HCT116 (cell line): ENCODE results near the gene GIT2. TPM values are rescaled to one million over a fixed set of nuclear protein-coding genes. Genes with fewer than 3 reads are reported as not detected.
A peak's percentile ranks its signal among the peaks of the same experiment; 100 is the strongest.

Experiments used
- ATAC-seq: fragments of 200-7000 bp; cut with Tn5 transposase; 2 replicates; pipeline ENCODE4 v1.9.1; 2020; ENCODE audit warnings: mild to moderate bottlenecking, moderate library complexity
- BruUV-seq: library from RNA; stranded (reverse); fragments of 400-500 nt; replicated peaks from 2 replicates; lab custom pipeline; 2021; lab: Mats Ljungman, UMichigan
- CTCF ChIA-PET: fragments of 300-600 bp; sonication (Branson Sonifier 250); formaldehyde crosslinking; loops from one replicate; lab custom pipeline; 2021; ENCODE audit warnings: antibody characterized with exemption; lab: Charles Lee
- POLR2A ChIA-PET: fragments of 300-600, 350-600 bp; sonication (Branson Sonifier 250); formaldehyde crosslinking; loops from one replicate; lab custom pipeline; 2021; ENCODE audit warnings: antibody characterized with exemption; lab: Charles Lee
- RAD21 ChIA-PET, 2 experiments: fragments of 300-600 bp; sonication (Branson Sonifier 250); formaldehyde crosslinking; loops; one replicate each; lab custom pipeline; 2023; ENCODE audit warnings: low total read pairs in 2 of 2; ENCODE audit not compliant: uncharacterized antibody in 2 of 2, unreplicated experiment in 2 of 2, low non-redundant PET in 1 of 2; lab: Charles Lee
- DNase-seq: peaks from one replicate; pipeline ENCODE4 v3.0.0-alpha.2; 2010; ENCODE audit warnings: low read depth, low spot score
- H2AFZ ChIP-seq: fragments of 200-600 bp; shearing (Covaris generic), sonication (generic); 2 replicates; pipeline ENCODE4 v1.6.1; 2017; ENCODE audit warnings: low read depth, mixed run types, mixed read lengths, antibody characterized with exemption, low read length; ENCODE audit not compliant: poor library complexity, severe bottlenecking
- H3K27ac ChIP-seq: 2 replicates; pipeline ENCODE4 v1.5.1; 2012; ENCODE audit warnings: low read depth, low read length
- H3K27me3 ChIP-seq: fragments of 200-600 bp; sonication (generic); 2 replicates; pipeline ENCODE4 v1.6.1; 2016; ENCODE audit warnings: mixed run types, low read length, mixed read lengths; ENCODE audit not compliant: insufficient read depth
- H3K36me3 ChIP-seq, 2 experiments: fragments of 200-500 bp in 1 of 2; fragments of 200-600 bp in 1 of 2; sonication (Bioruptor generic) in 1 of 2; sonication (generic) in 1 of 2; 2 replicates each; pipeline versions ENCODE4 v1.5.1 to v1.6.1; 2014 to 2016; ENCODE audit warnings: low read length in 2 of 2, inconsistent platforms in 1 of 2, mixed read lengths in 1 of 2, mixed run types in 1 of 2; ENCODE audit not compliant: insufficient read depth in 2 of 2, control insufficient read depth in 1 of 2
- H3K4me1 ChIP-seq, 2 experiments: fragments of 200-600 bp in 1 of 2; sonication (generic) in 1 of 2; 2 replicates each; pipeline versions ENCODE4 v1.5.1 to v1.6.1; 2012 to 2017; ENCODE audit warnings: low read length in 2 of 2, inconsistent platforms in 1 of 2, mild to moderate bottlenecking in 1 of 2, mixed read lengths in 1 of 2, mixed run types in 1 of 2, moderate library complexity in 1 of 2; ENCODE audit not compliant: insufficient read depth in 2 of 2, control insufficient read depth in 1 of 2
- H3K4me2 ChIP-seq: fragments of 200-600 bp; sonication (generic); 2 replicates; pipeline ENCODE4 v1.6.1; 2017; ENCODE audit warnings: mixed run types, low read length, mixed read lengths
- H3K4me3 ChIP-seq, 2 experiments: fragments of 200-600 bp in 1 of 2; sonication (generic) in 1 of 2; replicated peaks in 1 of 2; 2 replicates each; pipeline ENCODE4 v1.5.1; 2011 to 2016; ENCODE audit warnings: low read length in 2 of 2, control low read depth in 1 of 2, low read depth in 1 of 2, mild to moderate bottlenecking in 1 of 2, mixed read lengths in 1 of 2, mixed run types in 1 of 2
- H3K79me2 ChIP-seq: fragments of 200-600 bp; sonication (generic); 2 replicates; pipeline ENCODE4 v1.6.1; 2017; ENCODE audit warnings: mild to moderate bottlenecking, mixed run types, low read length, moderate library complexity, mixed read lengths; ENCODE audit not compliant: insufficient read depth
- H3K9ac ChIP-seq: fragments of 200-600 bp; sonication (generic); 2 replicates; pipeline ENCODE4 v1.6.1; 2016; ENCODE audit warnings: low read length, mixed read lengths
- H3K9me2 ChIP-seq: fragments of 200-600 bp; sonication (generic), shearing (Covaris generic); 2 replicates; pipeline ENCODE4 v1.6.1; 2017; ENCODE audit warnings: mixed run types, mild to moderate bottlenecking, moderate library complexity; ENCODE audit not compliant: insufficient read depth
- H3K9me3 ChIP-seq, 2 experiments: fragments of 200-500 bp in 1 of 2; fragments of 200-600 bp in 1 of 2; sonication (Bioruptor generic) in 1 of 2; sonication (generic) in 1 of 2; 2 replicates each; pipeline ENCODE4 v1.6.1; 2014 to 2017; ENCODE audit warnings: low read length in 2 of 2, mixed read lengths in 2 of 2, inconsistent platforms in 1 of 2, low read depth in 1 of 2, mild to moderate bottlenecking in 1 of 2, mixed run types in 1 of 2, moderate library complexity in 1 of 2; ENCODE audit not compliant: control insufficient read depth in 1 of 2, insufficient read depth in 1 of 2
- H4K20me1 ChIP-seq: fragments of 200-600 bp; sonication (generic), shearing (Covaris generic); 2 replicates; pipeline ENCODE4 v1.6.1; 2017; ENCODE audit warnings: mixed run types, mild to moderate bottlenecking, moderate library complexity; ENCODE audit not compliant: insufficient read depth
- CEBPB ChIP-seq: IDR thresholded peaks from 2 replicates; pipeline ENCODE4 v1.6.1; 2012; ENCODE audit warnings: low read depth
- EGR1 ChIP-seq: IDR thresholded peaks from 2 replicates; pipeline ENCODE4 v1.6.1; 2012; ENCODE audit warnings: low read depth
- POLR2A ChIP-seq: IDR thresholded peaks from 2 replicates; pipeline ENCODE4 v1.7.0; 2011; ENCODE audit warnings: borderline replicate concordance; ENCODE audit not compliant: insufficient read depth, insufficient read length; ENCODE audit errors: extremely low read depth
- RAD21 ChIP-seq: IDR thresholded peaks from 2 replicates; pipeline ENCODE4 v1.6.1; 2012; ENCODE audit warnings: low read depth, mild to moderate bottlenecking
- SP1 ChIP-seq: IDR thresholded peaks from 2 replicates; pipeline ENCODE4 v1.6.1; 2012; ENCODE audit warnings: low read depth
- TCF7L2 ChIP-seq: IDR thresholded peaks from 2 replicates; pipeline ENCODE4 v1.7.0; 2011; ENCODE audit warnings: borderline replicate concordance, inconsistent platforms; ENCODE audit not compliant: insufficient read depth, insufficient read length; ENCODE audit errors: extremely low read depth
- intact Hi-C: fragments of 100-400 bp; cut with micrococcal nuclease; formaldehyde crosslinking; loops from 2 replicates; pipeline ENCODE4 v1.10.0; 2022
- total RNA-seq: library from RNA; stranded (reverse); gene quantifications from one replicate; pipeline ENCODE4 v1.2.1, GENCODE V29; 2021; ENCODE audit not compliant: unreplicated experiment
- TF ChIP-seq, protein P1 (sequence below): IDR thresholded peaks from 2 replicates; pipeline ENCODE4 v1.6.1; 2011; ENCODE audit warnings: mild to moderate bottlenecking, low read length, moderate library complexity; ENCODE audit not compliant: insufficient replicate concordance; ENCODE audit errors: extremely low read depth
- TF ChIP-seq, protein P2 (sequence below): IDR thresholded peaks from 2 replicates; pipeline ENCODE4 v1.6.1; 2012; ENCODE audit warnings: low read depth

The GIT2 gene
- total RNA-seq, 1 experiment from 2014 or later = 21.5 TPM

DNA sequence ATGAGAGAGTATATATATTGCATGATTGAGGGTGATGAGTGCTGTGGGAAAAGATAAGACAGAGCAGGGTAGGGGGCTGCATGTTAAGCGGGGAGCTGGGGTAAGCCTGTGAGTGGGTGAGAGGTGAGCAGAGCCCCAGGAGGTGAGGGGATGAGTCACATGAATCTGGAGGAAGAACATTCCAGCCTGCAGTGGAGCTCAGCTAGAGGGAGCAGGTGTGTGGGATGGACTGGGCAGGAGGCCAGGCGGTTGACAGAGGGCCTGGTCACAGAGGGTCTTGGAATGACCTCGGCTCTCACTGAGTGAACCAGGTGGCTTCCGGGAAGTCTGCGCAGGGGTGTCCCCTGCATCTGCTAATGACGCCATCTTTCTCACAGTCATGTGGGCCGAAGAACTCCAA is 44.4 kb downstream of the GIT2 start (continued):
- TF ChIP-seq, protein P1, sequence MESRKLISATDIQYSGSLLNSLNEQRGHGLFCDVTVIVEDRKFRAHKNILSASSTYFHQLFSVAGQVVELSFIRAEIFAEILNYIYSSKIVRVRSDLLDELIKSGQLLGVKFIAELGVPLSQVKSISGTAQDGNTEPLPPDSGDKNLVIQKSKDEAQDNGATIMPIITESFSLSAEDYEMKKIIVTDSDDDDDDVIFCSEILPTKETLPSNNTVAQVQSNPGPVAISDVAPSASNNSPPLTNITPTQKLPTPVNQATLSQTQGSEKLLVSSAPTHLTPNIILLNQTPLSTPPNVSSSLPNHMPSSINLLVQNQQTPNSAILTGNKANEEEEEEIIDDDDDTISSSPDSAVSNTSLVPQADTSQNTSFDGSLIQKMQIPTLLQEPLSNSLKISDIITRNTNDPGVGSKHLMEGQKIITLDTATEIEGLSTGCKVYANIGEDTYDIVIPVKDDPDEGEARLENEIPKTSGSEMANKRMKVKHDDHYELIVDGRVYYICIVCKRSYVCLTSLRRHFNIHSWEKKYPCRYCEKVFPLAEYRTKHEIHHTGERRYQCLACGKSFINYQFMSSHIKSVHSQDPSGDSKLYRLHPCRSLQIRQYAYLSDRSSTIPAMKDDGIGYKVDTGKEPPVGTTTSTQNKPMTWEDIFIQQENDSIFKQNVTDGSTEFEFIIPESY = no peak

DNA sequence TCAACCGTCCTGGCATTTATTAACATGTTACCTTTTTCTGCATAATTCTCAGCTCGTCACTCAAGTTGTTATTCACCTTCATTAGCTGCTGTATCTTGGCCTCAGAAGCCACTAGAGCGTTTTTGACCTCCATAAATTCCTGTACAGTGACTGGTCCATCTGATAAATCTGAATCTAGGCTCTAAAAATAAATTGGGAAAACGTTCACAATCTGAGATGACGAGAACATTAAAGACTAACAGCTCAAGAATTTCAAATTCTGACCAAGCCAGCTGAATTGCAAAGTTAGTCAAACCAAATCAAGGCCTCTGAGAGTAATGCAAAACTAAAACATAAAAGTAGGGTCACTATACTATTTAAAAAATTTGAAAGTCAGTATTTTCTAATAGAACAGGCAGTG is 45.0 kb downstream of the GIT2 start:
- ATAC-seq (peak; percentile 46), DNase-seq (peak; percentile 31)
- no peak for TF ChIP-seq EGR1
- TF ChIP-seq SP1 = peak; percentile 17; the same call in 1 of the 2 replicates
- TF ChIP-seq RAD21 = no peak
- no peak for TF ChIP-seq TCF7L2
- TF ChIP-seq, protein P2, sequence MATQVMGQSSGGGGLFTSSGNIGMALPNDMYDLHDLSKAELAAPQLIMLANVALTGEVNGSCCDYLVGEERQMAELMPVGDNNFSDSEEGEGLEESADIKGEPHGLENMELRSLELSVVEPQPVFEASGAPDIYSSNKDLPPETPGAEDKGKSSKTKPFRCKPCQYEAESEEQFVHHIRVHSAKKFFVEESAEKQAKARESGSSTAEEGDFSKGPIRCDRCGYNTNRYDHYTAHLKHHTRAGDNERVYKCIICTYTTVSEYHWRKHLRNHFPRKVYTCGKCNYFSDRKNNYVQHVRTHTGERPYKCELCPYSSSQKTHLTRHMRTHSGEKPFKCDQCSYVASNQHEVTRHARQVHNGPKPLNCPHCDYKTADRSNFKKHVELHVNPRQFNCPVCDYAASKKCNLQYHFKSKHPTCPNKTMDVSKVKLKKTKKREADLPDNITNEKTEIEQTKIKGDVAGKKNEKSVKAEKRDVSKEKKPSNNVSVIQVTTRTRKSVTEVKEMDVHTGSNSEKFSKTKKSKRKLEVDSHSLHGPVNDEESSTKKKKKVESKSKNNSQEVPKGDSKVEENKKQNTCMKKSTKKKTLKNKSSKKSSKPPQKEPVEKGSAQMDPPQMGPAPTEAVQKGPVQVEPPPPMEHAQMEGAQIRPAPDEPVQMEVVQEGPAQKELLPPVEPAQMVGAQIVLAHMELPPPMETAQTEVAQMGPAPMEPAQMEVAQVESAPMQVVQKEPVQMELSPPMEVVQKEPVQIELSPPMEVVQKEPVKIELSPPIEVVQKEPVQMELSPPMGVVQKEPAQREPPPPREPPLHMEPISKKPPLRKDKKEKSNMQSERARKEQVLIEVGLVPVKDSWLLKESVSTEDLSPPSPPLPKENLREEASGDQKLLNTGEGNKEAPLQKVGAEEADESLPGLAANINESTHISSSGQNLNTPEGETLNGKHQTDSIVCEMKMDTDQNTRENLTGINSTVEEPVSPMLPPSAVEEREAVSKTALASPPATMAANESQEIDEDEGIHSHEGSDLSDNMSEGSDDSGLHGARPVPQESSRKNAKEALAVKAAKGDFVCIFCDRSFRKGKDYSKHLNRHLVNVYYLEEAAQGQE = no peak
- TF ChIP-seq POLR2A = no peak
- TF ChIP-seq CEBPB = no peak
- Histone ChIP-seq H2AFZ (no peak overlapping the region), H3K9me3 (no peaks in the 10 kb centered on the region), H3K4me3 (peak overlapping the region; percentile 0 to 29; a peak in 2 of 4 replicates), H4K20me1 (no peaks in the 10 kb centered on the region), H3K4me2 (peak overlapping the region; percentile 76), H3K27me3 (no peaks in the 10 kb centered on the region), H3K4me1 (peaks cover 31 to 37% of the 10 kb centered on the region in 2 experiments), H3K9me2 (no peaks in the 10 kb centered on the region), H3K27ac (peak overlapping the region; percentile 92), H3K79me2 (no peaks in the 10 kb centered on the region), H3K36me3 (0 out of 4 replicates have a peak, but pooled peaks cover 3 to 16% of the 10 kb centered on the region in 2 experiments), H3K9ac (peak overlapping the region; percentile 48)
- POLR2A ChIA-PET = no interaction called here
- BruUV-seq = no TSS peak
- RAD21 ChIA-PET = interaction anchor here in 1 of 2 experiments (0.5 kb wide), 1 partner anchor 474 kb away, joined by 3 read pairs; the partner anchor contains the start of genes KCTD10 and UBE3B
- intact Hi-C loops = no loop called here
- CTCF ChIA-PET = no interaction called here
